Endothelial cell of umbilical vein (primary cell): ENCODE results near the gene SHISA8.

ENCODE experiments used
- POLR2A ChIP-seq: IDR thresholded peaks from 2 replicates; pipeline ENCODE4 v1.6.1; 2012; ENCODE audit warnings: low read depth, mild to moderate bottlenecking, control low read depth, low read length
- TF ChIP-seq, protein P1 (sequence below), 2 donors: IDR thresholded peaks; 1 replicate in 1 of 2; 2 replicates in 1 of 2; pipeline ENCODE4 v1.5.1; 2011; ENCODE audit warnings: low read length in 2 of 2, mild to moderate bottlenecking in 2 of 2, moderate library complexity in 2 of 2, control low read depth in 1 of 2, inconsistent platforms in 1 of 2, low read depth in 1 of 2; ENCODE audit not compliant: insufficient read depth in 1 of 2; ENCODE audit errors: extremely low read depth in 1 of 2

DNA sequence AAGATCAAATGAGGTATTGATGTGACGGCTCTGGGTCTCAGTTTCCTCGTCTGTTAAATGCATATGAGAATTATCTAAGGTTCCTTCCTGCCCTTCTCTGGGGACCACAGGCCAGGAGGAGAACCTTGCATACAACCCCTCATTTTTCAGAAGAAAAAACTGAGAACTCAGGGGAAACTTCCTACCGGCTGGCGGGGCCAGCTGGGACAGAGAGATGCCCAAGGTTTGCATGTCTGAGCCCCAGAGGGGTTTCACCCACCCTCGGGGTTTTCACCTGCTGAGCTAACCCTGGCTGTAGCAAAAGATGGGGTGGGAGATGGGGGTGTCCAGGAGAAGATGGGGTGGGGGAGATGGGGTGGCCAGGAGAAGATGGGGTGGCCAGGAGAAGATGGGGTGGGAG, 7.5 kb upstream of the SHISA8 start:
- TF ChIP-seq, protein P1, sequence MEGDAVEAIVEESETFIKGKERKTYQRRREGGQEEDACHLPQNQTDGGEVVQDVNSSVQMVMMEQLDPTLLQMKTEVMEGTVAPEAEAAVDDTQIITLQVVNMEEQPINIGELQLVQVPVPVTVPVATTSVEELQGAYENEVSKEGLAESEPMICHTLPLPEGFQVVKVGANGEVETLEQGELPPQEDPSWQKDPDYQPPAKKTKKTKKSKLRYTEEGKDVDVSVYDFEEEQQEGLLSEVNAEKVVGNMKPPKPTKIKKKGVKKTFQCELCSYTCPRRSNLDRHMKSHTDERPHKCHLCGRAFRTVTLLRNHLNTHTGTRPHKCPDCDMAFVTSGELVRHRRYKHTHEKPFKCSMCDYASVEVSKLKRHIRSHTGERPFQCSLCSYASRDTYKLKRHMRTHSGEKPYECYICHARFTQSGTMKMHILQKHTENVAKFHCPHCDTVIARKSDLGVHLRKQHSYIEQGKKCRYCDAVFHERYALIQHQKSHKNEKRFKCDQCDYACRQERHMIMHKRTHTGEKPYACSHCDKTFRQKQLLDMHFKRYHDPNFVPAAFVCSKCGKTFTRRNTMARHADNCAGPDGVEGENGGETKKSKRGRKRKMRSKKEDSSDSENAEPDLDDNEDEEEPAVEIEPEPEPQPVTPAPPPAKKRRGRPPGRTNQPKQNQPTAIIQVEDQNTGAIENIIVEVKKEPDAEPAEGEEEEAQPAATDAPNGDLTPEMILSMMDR (IDR thresholded peaks at IDR 0.05; ENCODE audit: extremely low read depth in 1 of 2, insufficient read depth in 1 of 2, low read depth in 1 of 2, low read length in 2 of 2) = no peak
- no peak for TF ChIP-seq POLR2A
